Putamen (tissue), 1 donor: ENCODE results near the gene FAHD1.
A peak's percentile ranks its signal among the peaks of the same experiment; 100 is the strongest.

Experiments used
- DNase-seq: peaks from one replicate; pipeline ENCODE4 v3.0.0-alpha.2; 2016; ENCODE audit warnings: low spot score

Gene FAHD1

GRCh38 chr16:1817276-1817589 lies 9.8 kb upstream of the FAHD1 start:
- no peak for DNase-seq

DNA sequence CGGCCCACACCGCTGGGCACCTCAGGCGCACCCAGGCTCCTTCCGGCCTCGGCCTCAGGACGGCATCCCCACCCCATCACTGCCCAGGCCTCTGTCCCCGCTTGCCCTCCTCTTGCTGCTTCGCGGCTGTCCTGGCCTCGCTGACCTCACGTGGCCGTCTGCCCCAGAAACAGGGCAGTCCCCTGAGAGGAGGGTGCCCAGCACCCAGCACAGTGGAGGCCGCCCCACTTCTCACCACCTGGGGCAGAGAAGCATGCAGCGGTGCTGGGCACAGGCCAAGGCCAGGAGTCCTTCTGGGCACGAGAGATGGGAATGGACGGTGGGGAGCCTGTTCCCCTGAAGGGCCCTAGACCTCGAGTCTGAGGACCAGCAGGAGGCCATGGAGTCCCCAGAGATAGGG lies 9.3 kb upstream of the FAHD1 start:
- no peak for DNase-seq

DNA sequence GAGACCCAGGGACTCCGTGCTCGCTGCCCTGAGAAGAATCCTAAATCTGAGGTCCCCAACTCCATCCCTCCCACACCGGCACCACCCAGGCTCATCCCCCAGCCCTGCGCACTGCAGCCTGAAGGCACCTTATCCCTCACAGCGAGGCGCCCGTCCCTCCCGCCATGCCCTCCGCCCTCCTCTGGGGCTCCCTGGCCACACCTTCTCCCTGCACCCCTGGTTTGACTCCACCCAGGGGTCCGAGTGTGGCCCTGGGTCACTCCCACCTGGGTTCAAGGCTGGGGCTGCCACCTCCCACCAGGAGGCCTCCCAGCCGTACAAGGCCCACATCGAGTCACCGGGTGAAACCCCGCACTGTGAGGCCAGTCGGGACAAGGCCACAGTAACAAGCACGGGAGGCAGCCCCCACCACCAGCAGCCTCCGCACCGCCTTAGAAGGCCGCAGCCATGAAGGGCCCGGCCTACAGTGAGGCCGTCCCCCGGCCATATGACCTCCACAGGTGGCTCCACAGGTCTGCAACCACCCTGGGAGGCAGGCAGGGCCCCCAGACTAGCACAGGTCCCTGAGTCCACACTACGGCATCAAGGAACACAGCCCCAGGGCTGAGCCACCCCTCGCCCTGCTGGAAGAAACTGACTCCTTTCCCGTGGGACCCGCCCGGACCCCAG lies 8.7 kb upstream of the FAHD1 start:
- DNase-seq = no peak

GRCh38 chr16:1818873-1819525 lies 8.0 kb upstream of the FAHD1 start:
- no peak for DNase-seq

DNA sequence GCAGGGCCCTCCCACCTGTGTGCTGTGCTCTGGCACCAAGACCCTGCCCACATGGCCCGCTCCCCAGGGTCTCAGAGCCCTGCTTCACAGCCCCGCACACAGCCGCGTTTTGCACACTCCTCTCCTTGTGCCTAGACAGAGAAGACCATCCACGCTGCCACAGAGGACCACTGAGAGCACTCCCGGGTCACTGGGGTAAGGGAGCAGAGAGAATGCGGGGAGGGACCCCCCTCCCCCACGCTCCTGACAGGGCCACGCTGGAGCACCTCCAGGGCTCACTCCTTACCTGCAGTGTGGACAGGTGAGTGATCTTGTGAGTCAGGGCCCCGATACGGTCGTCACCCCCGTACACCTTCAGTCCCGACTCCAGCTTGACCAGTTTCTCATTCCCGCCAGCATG lies 7.4 kb upstream of the FAHD1 start:
- DNase-seq = no peak

GRCh38 chr16:1820096-1820945 lies 6.7 kb upstream of the FAHD1 start:
- no peak for DNase-seq

- DNase-seq = no peak
Measured at GRCh38 chr16:1820946-1821290, 6.1 kb upstream of the FAHD1 start.

DNA sequence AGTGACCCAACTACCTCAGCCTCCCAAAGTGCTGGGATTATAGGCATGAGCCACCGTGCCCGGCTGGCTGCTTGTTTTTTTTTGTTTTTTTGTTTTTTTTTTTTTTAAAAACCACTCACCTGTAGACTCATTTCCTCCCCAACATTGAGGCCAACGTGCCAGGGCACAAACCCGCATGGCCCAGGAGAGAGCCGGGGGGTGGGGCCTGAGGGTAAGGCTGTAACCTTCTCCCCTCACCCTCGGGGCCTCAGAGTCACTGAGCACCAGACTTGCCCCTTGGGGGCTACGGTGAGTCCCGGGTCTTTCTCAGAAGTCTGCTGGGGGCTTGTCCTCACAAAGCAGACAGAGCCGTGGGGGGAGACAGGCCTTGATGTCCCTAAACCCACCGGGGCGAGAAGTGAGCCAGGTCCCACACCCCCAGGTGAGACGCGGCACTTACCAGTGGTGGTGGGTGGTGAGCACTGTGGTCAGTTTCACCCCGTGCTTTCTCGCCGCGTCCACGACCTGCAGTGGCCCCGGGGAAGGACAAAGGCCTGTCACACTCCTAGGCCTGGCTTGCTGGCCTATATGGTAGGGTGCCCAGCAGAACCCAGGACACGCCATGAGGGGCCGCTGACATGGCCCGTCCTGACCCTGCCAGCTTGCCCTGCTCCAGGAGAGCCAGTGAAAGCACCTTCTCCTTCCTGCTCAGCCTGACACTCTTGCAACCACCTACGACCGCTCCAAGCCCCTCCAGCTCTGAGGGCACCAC lies 5.0 kb upstream of the FAHD1 start:
- DNase-seq = no peak

GRCh38 chr16:1822801-1823200 lies 4.2 kb upstream of the FAHD1 start:
- DNase-seq = no peak

DNA sequence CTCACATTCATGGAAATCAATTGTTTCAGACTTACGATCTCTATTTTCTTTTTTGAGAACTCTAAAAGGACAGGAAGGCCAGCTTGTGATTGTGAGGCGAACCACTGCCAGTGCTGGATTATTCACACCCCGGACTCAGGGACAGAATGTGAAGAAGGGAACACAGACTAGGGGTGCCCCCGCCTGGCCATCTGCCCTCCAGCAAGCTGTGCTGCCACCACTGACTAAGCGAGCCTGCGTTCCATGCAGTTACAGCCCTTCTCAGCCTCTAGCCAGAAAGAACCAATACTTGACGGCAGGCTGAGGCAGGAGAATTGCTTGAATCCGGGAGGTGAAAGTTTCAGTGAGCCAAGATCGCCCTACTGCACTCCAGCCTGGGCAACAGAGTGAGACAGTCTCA lies 3.2 kb upstream of the FAHD1 start:
- no peak for DNase-seq

- no peak for DNase-seq
Measured at GRCh38 chr16:1825381-1825863, 1.6 kb upstream of the FAHD1 start.

- DNase-seq = peak; percentile 22
Measured at GRCh38 chr16:1825864-1826690, 929 bp upstream of the FAHD1 start.

DNA sequence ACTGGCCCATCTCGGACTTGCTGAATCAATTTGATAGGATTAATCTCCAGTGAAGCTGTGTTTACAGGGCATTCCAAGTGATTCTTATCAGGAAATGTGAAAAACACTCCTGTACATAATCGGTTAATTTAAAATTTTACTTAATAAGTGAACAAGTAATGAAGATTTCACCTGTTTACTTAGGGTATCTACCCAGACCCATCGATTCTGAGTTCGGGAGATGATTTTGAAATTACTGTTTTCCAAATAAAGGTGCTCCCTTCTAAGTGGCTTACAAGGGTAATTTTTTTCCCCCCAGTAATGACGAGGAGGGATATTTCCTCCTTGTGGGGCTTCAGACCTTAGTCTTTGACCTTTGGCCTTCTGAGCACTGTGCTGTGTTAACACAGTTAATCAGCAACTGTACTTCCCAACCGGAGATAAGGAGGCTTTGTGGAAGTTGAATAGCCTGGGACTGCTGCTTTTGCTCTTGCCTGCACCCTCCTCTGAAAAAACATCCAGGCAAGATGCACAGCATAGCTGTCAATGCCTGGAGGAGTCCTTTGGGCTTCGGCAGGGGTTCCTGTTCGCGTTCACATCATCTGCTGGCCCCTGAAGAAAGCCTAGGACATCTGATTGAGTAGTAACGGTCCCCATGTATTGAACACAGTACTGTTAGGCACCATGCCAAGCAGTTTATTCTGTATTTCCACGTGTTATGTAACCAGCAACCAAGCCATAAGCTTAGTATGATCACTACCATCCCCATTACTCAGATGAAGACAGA lies 1.8 kb downstream of the FAHD1 start:
- DNase-seq = no peak

- DNase-seq = no peak
Measured at GRCh38 chr16:1830213-1830612, 3.2 kb downstream of the FAHD1 start.

GRCh38 chr16:1831186-1832075 lies 4.4 kb downstream of the FAHD1 start:
- no peak for DNase-seq

DNA sequence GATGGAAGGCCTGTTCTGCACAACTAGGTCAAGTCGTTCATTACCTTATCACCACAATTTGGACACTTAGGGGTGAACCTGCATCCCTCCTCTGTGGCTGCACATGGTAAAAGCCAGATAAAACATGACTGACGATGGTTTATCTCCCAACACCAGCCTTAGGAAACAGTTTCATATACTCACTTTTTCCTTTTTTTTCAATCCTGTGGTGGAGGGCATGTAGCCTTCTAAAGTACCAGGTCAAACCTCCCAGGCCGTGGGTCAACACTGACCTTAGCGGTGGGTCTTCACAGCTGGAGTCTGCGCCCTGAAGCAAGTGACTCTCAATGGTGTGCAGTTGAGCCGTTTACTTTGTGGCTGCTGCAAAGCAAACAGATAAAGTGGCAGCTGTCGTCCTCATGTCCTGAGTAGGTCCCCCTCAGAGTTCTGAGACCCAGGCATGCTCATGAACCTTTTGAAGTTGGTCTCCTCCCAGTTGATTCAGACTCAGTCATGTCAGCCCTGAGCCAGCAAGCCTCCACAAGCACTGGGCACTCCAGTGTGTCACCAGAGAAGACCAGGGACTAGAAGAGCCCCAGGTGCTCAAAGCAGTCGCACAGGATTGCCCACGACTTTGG lies 5.9 kb downstream of the FAHD1 start:
- no peak for DNase-seq

DNA sequence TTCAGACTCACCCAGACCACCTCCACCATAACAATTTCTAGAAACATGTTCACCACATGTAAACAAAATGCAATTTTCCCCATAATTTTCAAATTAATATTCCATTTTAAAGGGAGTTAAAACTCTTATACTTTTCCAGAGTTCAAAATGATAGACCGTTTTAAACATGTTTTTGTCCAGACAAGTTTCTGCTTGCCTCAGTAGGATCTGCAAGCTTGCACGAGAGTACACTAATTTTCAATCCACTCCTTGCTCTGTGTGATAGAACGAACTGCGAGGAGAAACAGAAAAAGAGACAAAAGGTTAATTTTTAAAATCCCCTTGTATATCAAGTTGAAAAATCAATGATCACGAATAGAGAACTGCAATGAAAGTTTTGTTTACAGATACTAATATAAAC lies 7.1 kb downstream of the FAHD1 start:
- DNase-seq = no peak

DNA sequence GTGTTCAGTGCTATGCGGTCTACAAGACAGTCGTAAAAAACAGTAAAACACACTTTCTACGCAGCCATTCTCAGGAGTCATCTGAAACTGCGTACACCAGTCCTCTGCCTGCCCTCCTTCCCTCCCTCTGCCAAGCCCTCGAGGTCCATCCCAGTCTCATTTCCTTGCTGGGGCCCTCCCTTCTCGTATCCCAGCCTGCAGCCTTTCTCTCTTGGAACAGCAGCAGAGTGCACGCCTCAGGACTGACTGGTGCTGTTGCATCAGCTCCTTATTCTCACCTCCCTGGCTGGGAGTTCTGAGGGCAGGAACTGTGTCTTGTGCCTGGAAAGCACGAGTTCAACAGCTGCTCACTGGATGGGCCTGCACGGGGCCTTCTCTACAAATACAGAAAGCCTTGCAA lies 12.5 kb downstream of the FAHD1 start:
- no peak for DNase-seq

DNA sequence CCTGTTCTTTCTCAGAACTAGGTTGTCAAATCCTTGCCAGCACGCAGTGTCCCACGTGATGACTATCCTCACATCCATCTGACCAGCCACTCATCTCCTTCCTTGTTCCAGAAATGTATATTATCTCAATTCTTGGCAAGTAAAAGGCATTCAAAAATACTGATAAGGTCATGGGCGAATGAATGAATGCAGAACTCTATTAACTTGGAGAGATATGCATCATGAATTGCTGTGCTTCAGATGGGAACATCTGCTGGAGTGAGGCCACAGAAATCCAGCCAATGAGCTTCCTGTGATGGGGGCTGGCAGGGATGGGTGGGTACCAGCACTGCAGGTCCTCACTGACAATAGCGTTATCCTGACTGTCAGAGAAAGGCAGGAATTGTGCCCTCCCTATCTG lies 19.0 kb downstream of the FAHD1 start:
- no peak for DNase-seq
